ENCODE measurements around the gene CMTR2.

CMTR2 gene

DNA sequence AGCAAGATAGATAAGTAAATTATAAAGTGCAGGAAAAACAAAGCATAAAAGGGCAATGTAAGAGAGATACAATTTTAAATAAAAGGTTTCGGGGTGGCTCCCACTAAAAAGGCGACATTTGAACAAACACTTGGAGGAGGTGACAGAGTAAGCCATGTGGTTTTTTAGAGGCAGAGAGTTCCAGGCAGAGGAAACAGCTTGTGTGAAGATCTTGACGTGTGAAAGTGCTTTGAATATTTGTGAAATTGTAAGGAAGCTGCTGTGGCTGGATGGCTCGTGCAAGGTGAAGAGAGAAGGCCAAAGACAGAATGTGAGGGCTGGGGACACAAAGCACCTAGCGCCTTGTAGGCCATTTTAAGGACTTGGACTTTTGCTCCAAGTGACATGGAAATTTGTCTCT is 30.1 kb downstream of the CMTR2 start:
- no peak overlapping the region for H3K4me3 ChIP-seq (ENCODE audit: low read depth, low read length)
- DNase-seq (ENCODE audit: low read depth): no peak
- TF ChIP-seq, protein P1, sequence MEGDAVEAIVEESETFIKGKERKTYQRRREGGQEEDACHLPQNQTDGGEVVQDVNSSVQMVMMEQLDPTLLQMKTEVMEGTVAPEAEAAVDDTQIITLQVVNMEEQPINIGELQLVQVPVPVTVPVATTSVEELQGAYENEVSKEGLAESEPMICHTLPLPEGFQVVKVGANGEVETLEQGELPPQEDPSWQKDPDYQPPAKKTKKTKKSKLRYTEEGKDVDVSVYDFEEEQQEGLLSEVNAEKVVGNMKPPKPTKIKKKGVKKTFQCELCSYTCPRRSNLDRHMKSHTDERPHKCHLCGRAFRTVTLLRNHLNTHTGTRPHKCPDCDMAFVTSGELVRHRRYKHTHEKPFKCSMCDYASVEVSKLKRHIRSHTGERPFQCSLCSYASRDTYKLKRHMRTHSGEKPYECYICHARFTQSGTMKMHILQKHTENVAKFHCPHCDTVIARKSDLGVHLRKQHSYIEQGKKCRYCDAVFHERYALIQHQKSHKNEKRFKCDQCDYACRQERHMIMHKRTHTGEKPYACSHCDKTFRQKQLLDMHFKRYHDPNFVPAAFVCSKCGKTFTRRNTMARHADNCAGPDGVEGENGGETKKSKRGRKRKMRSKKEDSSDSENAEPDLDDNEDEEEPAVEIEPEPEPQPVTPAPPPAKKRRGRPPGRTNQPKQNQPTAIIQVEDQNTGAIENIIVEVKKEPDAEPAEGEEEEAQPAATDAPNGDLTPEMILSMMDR (IDR thresholded peaks at IDR 0.05; ENCODE audit: control insufficient read depth, extremely low read depth, insufficient read depth): no peak

DNA sequence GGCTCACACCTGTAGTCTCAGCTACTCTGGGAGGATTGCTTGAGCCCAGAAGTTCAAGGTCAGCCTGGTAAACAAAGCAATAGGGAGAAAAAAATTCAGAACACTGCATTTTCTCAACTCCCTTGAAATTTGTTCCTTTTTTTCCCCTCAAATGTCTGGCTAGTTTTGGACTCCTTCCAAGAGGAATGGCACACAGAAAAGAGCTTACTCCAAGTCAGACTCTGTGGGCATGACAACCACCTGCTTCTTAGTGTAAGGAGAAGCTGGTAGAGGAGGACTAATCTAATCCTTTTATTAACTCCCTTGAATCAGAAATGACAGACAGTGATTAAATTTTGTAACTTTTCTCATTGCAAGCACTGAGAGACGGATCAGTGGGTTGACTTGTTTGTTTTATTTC is 30.8 kb downstream of the CMTR2 start:
- TF ChIP-seq, protein P1 (IDR thresholded peaks at IDR 0.05; ENCODE audit: control insufficient read depth, extremely low read depth, insufficient read depth): no peak
- H3K4me3 ChIP-seq (ENCODE audit: low read depth, low read length): no peak overlapping the region
- DNase-seq (ENCODE audit: low read depth): no peak

DNA sequence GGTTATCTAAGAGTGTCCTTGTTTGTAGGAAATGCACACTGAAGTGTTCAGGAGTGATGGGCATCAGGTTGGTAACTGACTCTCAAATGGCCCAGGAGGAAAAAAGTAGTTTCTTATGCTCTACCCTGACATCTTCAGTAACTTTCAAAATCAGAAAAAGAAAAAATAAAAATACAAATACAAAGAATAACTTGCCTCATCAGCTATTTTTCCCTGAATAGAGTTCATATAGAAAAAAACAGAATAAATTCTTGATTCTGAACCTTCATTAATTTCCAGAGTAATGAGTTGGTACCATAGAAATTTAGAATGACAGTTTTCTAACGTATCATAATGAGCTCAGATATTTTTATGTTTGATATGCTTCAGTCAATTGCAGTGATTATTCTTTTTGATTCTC is 31.4 kb downstream of the CMTR2 start:
- no peak overlapping the region for H3K4me3 ChIP-seq (ENCODE audit: low read depth, low read length)
- TF ChIP-seq, protein P1 (IDR thresholded peaks at IDR 0.05; ENCODE audit: control insufficient read depth, extremely low read depth, insufficient read depth): no peak

DNA sequence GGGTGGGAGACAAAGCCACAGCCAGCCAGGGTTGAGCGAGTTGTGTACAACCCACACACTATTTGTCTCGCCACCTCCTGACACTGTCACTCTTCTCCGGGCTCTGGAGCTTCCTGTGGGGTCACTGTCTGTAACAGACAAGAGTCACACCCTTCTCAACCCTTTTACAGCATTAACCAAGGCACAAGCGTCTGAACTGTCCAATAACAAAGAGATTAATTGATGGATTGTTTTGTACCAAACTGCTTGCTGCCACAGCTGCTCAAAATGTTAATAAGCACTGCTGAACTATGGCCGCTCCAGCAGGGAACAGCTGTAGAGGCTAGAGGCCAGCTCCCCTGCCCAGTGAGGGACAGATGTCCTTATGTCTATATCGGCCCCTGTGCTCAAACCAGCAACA is 33.5 kb downstream of the CMTR2 start:
- no peak for DNase-seq (ENCODE audit: low read depth)
- no peak overlapping the region for H3K4me3 ChIP-seq (ENCODE audit: low read depth, low read length)
- TF ChIP-seq, protein P1 (IDR thresholded peaks at IDR 0.05; ENCODE audit: control insufficient read depth, extremely low read depth, insufficient read depth): no peak

More for the DNA sequence above, 31.4 kb downstream of the CMTR2 start:
- DNase-seq (ENCODE audit: low read depth): no peak

DNA sequence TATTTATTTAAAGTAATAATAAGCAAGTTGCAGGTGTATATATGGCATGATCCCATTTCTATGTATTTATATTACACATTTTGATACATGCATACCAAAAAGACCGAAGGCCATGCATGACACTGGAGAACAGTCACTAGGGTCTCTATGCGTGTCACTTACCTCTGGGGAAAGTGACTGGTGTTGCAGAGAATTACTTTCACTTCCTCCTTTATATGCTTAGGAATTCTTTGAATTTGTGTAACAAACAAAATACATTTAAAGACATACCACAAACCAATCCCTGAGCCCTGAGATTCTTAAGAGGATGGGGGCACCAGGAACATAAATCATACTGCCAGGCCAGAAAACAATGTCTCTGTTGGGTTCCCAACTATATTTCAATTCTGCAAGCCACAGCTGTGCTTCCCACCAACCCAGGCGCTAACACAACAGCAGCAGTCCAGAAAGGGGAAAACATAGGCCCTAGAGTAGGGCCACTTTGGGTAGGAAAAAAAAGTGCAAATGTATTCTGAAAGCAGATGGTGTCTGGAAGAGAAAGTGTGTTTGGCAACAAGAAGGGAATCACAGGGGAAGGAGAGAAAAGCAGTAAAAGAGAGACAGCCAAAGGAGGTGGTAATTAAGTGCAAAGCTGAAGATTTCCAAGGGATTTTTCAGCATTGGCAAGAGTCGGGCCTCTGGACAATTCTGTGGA is 34.2 kb downstream of the CMTR2 start:
- no peak for DNase-seq (ENCODE audit: low read depth)
- TF ChIP-seq, protein P1 (IDR thresholded peaks at IDR 0.05; ENCODE audit: control insufficient read depth, extremely low read depth, insufficient read depth): no peak

DNA sequence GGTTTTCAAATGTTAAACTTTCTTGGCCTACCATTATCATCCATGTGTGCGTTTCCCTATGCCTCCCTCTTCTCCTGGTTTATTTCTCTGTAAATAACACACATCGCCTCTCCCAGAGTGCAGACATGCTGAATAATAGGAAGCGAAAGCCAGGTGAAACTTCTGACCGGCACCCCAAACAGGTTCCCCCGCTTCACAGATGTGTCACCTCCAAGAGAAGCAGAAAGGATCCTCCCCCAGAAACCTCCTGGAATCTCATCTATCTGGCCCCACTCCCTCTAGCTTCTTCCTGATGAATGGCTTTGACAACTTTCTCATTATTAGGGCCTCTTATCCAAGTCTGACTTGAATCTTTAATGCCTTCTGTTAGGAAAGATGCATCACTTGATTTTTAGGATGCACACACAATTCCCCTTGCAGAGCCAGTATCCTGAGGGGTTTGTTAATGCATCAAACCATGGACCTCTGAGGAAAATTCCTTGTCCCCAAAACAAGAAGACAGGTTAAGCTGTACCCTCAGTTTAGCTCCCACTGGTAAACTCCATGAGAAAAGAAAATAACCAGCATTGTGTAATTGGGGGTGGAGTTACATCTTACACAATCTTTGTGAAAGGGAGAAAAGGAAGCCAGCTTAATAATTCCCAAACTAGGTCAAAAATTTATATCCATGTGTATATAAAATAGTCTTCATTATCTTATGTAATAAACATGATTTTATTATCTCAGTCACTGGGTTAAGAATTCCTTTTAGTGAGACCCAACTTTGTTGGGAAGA is 38.6 kb downstream of the CMTR2 start:
- DNase-seq (ENCODE audit: low read depth): no peak
- TF ChIP-seq, protein P1 (IDR thresholded peaks at IDR 0.05; ENCODE audit: control insufficient read depth, extremely low read depth, insufficient read depth): no peak

More for the DNA sequence above, 34.2 kb downstream of the CMTR2 start:
- no peak overlapping the region for H3K4me3 ChIP-seq (ENCODE audit: low read depth, low read length)

More for the DNA sequence above, 38.6 kb downstream of the CMTR2 start:
- no peak overlapping the region for H3K4me3 ChIP-seq (ENCODE audit: low read depth, low read length)

All from LNCaP clone FGC (cell line).